PC-9 (cell line): ENCODE data around the gene E4F1.

Source experiments
- EZH2 ChIP-seq: fragments of 200-600 bp; sonication (generic); IDR thresholded peaks from 2 replicates; pipeline ENCODE4 v1.8.0; 2017; ENCODE audit warnings: antibody characterized with exemption, low read depth
- TF ChIP-seq, protein P1 (sequence below): fragments of 200-600 bp; sonication (generic); conservative IDR thresholded peaks from 2 replicates; pipeline ENCODE4 v1.6.1; 2017; ENCODE audit warnings: mixed run types, antibody characterized with exemption, mild to moderate bottlenecking, moderate library complexity

DNA sequence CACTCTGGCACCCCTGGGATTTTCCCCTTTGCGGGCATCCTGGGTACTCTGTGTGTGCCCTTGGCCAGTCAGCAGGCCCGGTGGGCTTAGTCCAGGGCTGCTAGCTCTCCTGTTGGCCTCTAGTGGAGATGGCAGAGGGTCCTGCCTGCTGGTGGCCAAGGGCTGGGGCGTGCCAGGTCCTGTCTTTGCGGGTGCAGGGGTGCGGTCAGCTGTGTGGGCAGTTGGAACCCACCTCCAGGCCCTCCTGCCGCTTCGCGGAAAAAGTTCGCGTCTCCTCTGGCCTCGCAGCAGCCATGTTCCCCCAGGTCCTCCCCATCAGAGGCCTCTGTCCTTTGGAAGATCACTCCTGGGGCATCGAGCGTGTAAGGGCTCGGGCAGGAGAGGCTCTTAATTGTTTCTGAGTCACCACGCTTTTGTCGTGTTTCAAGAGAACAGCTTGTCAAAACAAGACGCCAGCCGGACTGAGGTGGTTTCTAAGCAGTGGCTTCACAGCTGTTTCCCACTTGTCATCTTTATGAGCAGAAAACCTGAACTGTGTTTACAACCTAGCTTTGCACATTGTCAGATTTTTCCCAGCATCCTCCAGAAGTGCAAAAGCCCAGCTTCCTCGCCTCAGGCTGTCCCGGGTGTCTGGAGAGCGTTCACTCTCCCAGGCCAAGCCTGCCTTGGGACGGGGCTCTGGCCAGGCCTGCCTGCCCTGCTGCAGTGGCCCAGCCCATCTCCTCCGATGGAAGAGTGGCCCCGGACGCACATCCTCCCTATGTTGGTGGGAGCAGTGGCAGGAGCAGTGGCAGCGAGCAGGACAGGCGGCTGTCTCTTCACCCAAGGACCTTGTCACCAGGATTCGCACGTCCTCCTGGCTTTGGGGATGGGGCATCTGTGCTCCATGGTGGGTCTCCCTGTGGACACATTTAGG is 7.9 kb downstream of the E4F1 start:
- no peak for TF ChIP-seq EZH2
- TF ChIP-seq, protein P1, sequence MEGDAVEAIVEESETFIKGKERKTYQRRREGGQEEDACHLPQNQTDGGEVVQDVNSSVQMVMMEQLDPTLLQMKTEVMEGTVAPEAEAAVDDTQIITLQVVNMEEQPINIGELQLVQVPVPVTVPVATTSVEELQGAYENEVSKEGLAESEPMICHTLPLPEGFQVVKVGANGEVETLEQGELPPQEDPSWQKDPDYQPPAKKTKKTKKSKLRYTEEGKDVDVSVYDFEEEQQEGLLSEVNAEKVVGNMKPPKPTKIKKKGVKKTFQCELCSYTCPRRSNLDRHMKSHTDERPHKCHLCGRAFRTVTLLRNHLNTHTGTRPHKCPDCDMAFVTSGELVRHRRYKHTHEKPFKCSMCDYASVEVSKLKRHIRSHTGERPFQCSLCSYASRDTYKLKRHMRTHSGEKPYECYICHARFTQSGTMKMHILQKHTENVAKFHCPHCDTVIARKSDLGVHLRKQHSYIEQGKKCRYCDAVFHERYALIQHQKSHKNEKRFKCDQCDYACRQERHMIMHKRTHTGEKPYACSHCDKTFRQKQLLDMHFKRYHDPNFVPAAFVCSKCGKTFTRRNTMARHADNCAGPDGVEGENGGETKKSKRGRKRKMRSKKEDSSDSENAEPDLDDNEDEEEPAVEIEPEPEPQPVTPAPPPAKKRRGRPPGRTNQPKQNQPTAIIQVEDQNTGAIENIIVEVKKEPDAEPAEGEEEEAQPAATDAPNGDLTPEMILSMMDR, result no peak
